Kidney (tissue), 14 donors: ENCODE data around the gene IPPK. TPM values are rescaled to one million over a fixed set of nuclear protein-coding genes. Genes with fewer than 3 reads are reported as not detected.

Experiments
- DNase-seq, 5 donors: peaks; one replicate each; pipeline ENCODE4 v3.0.0-alpha.2; 2013 to 2020
- FAIRE-seq: peaks from 2 replicates; lab custom pipeline; 2012; peaks lifted over from hg19 to GRCh38; lab: Jason Lieb, UNC
- H3K27ac ChIP-seq, 2 donors: one replicate each; pipeline ENCODE4 v1.7.0; 2013; ENCODE audit warnings: low read depth in 2 of 2, low read length in 2 of 2, inconsistent platforms in 1 of 2
- H3K27me3 ChIP-seq: one replicate; pipeline ENCODE4 v1.7.1; 2013; ENCODE audit warnings: low read length, inconsistent platforms; ENCODE audit not compliant: control insufficient read depth, insufficient read depth
- H3K36me3 ChIP-seq, 3 donors: one replicate each; pipeline versions ENCODE4 v1.7.0 to v1.7.1; 2013; ENCODE audit warnings: low read length in 3 of 3, control low read depth in 1 of 3, inconsistent platforms in 1 of 3; ENCODE audit not compliant: insufficient read depth in 3 of 3, control insufficient read depth in 2 of 3
- H3K4me1 ChIP-seq, 3 donors: one replicate each; pipeline versions ENCODE4 v1.7.0 to v1.7.1; 2013; ENCODE audit warnings: low read length in 3 of 3, inconsistent platforms in 1 of 3, low read depth in 1 of 3; ENCODE audit not compliant: control insufficient read depth in 2 of 3, insufficient read depth in 2 of 3
- H3K4me3 ChIP-seq, 3 donors: one replicate each; pipeline versions ENCODE4 v1.7.0 to v1.8.1; 2013; ENCODE audit warnings: low read length in 3 of 3, control low read depth in 1 of 3, inconsistent platforms in 1 of 3
- H3K9ac ChIP-seq, 3 donors: one replicate each; pipeline versions ENCODE4 v1.7.0 to v1.7.1; 2013; ENCODE audit warnings: low read length in 3 of 3, control low read depth in 1 of 3, inconsistent platforms in 1 of 3
- H3K9me3 ChIP-seq, 3 donors: one replicate each; pipeline versions ENCODE4 v1.7.0 to v1.7.1; 2013; ENCODE audit warnings: low read length in 3 of 3, control low read depth in 1 of 3, inconsistent platforms in 1 of 3; ENCODE audit not compliant: control insufficient read depth in 2 of 3, insufficient read depth in 1 of 3
- CTCF ChIP-seq: IDR thresholded peaks from 3 replicates; pipeline ENCODE4 v1.5.1; 2012; ENCODE audit warnings: mild to moderate bottlenecking, moderate library complexity, borderline replicate concordance; ENCODE audit not compliant: insufficient read depth; ENCODE audit errors: extremely low read depth
- intact Hi-C: fragments of 100-400 bp; cut with DNase I; formaldehyde crosslinking; loops from one replicate; pipeline ENCODE4 v1.11.1; 2022
- polyA plus RNA-seq: library from polyadenylated mRNA; stranded (reverse); fragments of 350-450 nt; fragmentation: Illumina TruSeq; extraction: RNeasy Lipid Tissue Mini Kit (QIAGEN cat#74804); gene quantifications from one replicate; pipeline ENCODE4 v1.2.3, GENCODE V29; 2014; ENCODE audit warnings: low read depth, low replicate concordance; ENCODE audit not compliant: insufficient read depth
- total RNA-seq: library from RNA; stranded (reverse); fragmentation: NEBNext Ultra II Directional; extraction: Animal tissue kit (Norgen Biotek cat#: 25700); gene quantifications from one replicate; pipeline ENCODE4 v1.2.1, GENCODE V29; 2021
- donor health status: control.
- donor health status: control.
- donor health status: control.
- donor health status: control.
- donor health status: control.
- donor health status: DM: yes; HTN: yes; CAD: no.
- donor health status: Normal renal cell carcinoma (clear cell type).

IPPK gene
- total and polyA plus RNA-seq, 2 donors from 2014 or later: 7.3 to 10.2 TPM

- no peak overlapping the region for H3K4me3 ChIP-seq
- no peaks in the 10 kb centered on the region for H3K27me3 ChIP-seq
- H3K9ac ChIP-seq: peak overlapping the region in 1 of 3 donors; percentile 4
- FAIRE-seq (no peak), DNase-seq (peak in 1 of 5 donors; percentile 31)
- H3K4me1 ChIP-seq: peaks cover 6 to 19% (median 19%) of the 10 kb centered on the region in 3 donors
- peak overlapping the region in 1 of 2 donors; percentile 51 for H3K27ac ChIP-seq
- intact Hi-C loops: no loop called here
- H3K36me3 ChIP-seq: peaks cover 0 to 24% (median 14%) of the 10 kb centered on the region in 3 donors
- no peak for TF ChIP-seq CTCF
- H3K9me3 ChIP-seq: no peaks in the 10 kb centered on the region
Measured at GRCh38 chr9:92616199-92616641, 53.7 kb downstream of the IPPK start.

DNA sequence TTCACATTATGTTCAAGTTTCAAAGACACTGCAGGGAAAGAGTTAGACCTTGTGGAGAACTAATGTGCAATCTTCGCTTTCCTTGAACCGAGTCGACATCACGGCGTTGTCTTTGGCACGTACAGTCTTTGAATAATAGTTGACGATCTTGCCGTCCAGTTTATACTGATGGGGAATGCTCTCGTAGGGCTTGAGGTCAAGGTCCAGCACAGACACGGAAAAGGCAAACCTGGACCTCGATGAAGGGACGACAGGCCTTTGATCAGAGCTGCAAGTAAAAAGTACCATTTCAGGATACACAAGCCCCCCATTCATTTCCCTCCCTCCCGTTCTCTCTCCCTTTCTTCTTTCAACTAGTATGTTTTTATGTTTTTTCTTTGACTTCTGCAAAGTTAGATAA lies 54.1 kb downstream of the IPPK start:
- intact Hi-C loops: no loop called here
- DNase-seq (peak in 1 of 5 donors; percentile 15), FAIRE-seq (no peak)
- H3K27ac ChIP-seq: no peak overlapping the region
- H3K27me3 ChIP-seq: no peaks in the 10 kb centered on the region
- H3K4me1 ChIP-seq: peaks cover 6 to 19% (median 19%) of the 10 kb centered on the region in 3 donors
- no peak overlapping the region for H3K4me3 ChIP-seq
- no peaks in the 10 kb centered on the region for H3K9me3 ChIP-seq
- H3K9ac ChIP-seq: no peak overlapping the region
- no peak for TF ChIP-seq CTCF
- peaks cover 0 to 24% (median 14%) of the 10 kb centered on the region in 3 donors for H3K36me3 ChIP-seq

DNA sequence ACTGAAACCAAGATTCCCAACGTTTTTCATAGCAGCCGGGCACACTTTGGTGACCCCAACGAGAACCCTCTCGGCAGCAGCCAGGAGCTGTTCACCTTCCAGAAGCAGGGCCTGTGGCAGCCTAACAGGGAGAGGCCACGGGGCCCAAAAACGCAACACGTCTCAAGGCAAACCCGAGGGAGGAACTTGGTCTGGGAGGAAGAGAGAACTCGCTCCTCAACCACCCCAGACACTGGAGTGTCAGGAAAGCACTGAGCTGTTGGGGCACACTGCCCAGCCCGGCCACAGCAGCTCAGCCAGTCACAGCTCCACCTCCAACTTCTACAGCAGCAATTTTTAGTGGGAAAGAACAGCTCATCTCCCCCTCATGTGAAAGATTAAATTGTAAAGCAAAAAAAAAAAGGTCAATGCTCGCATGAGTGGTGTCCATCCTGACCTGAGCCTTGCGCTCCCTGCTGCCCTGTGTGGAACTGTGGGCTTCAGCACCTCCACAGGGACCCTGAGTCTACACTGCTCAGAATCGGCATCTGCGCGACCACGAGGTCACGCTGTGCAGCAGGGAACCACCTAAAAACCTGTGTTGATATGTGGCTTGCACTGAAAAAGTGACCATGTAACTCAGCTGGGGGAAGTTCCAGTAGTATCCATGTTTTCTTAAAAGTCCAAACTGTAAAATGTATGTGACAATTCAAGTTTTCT lies 55.0 kb downstream of the IPPK start:
- Histone ChIP-seq H3K36me3 (peaks cover 0 to 24% (median 14%) of the 10 kb centered on the region in 3 donors), H3K4me3 (no peak overlapping the region), H3K27me3 (no peaks in the 10 kb centered on the region), H3K27ac (no peak overlapping the region), H3K9ac (no peak overlapping the region), H3K4me1 (peaks cover 6 to 19% (median 19%) of the 10 kb centered on the region in 3 donors), H3K9me3 (no peaks in the 10 kb centered on the region)
- no peak for FAIRE-seq
- DNase-seq: no peak
- TF ChIP-seq CTCF: no peak
- intact Hi-C loops: no loop called here
